Forelimb muscle (tissue), 1 donor: ENCODE measurements around the gene PIPOX. TPM values are rescaled to one million over a fixed set of nuclear protein-coding genes. Genes with fewer than 3 reads are reported as not detected.

Source experiments
- DNase-seq: peaks from one replicate; pipeline ENCODE4 v3.0.0-alpha.2; 2013; ENCODE audit warnings: low read depth
- polyA plus RNA-seq: library from polyadenylated mRNA; unstranded; fragments of 120-200 nt; gene quantifications from one replicate; pipeline ENCODE4 v1.2.1, GENCODE V29; 2013; ENCODE audit not compliant: insufficient read length

Gene PIPOX
- polyA plus RNA-seq, 1 donor: 1.9 TPM

GRCh38 chr17:29048440-29049368 is 5.8 kb downstream of the PIPOX start:
- DNase-seq: no peak

GRCh38 chr17:29049541-29050145 is 6.7 kb downstream of the PIPOX start:
- no peak for DNase-seq

- DNase-seq: no peak
Observed at GRCh38 chr17:29050176-29050575, 7.2 kb downstream of the PIPOX start.

GRCh38 chr17:29051194-29051593 is 8.3 kb downstream of the PIPOX start:
- DNase-seq: no peak

- DNase-seq: no peak
Observed at GRCh38 chr17:29051731-29052130, 8.8 kb downstream of the PIPOX start.

- no peak for DNase-seq
Observed at GRCh38 chr17:29054835-29055234, 11.9 kb downstream of the PIPOX start.

- no peak for DNase-seq
Observed at GRCh38 chr17:29057361-29057760, 14.4 kb downstream of the PIPOX start.

- DNase-seq: no peak
Observed at GRCh38 chr17:29058391-29058790, 15.4 kb downstream of the PIPOX start.

- no peak for DNase-seq
Observed at GRCh38 chr17:29059281-29059680, 16.3 kb downstream of the PIPOX start.

GRCh38 chr17:29060475-29060874 is 17.5 kb downstream of the PIPOX start:
- DNase-seq: no peak

- no peak for DNase-seq
Observed at GRCh38 chr17:29061036-29061435, 18.1 kb downstream of the PIPOX start.

GRCh38 chr17:29062215-29062614 is 19.3 kb downstream of the PIPOX start:
- DNase-seq: no peak

- DNase-seq: no peak
Observed at GRCh38 chr17:29063992-29064391, 21.1 kb downstream of the PIPOX start.

- DNase-seq: no peak
Observed at GRCh38 chr17:29066047-29066446, 23.1 kb downstream of the PIPOX start.

GRCh38 chr17:29066606-29067005 is 23.7 kb downstream of the PIPOX start:
- DNase-seq: no peak

- no peak for DNase-seq
Observed at GRCh38 chr17:29068818-29069217, 25.9 kb downstream of the PIPOX start.

- DNase-seq: no peak
Observed at GRCh38 chr17:29069526-29070041, 26.6 kb downstream of the PIPOX start.

- DNase-seq: no peak
Observed at GRCh38 chr17:29070308-29070707, 27.4 kb downstream of the PIPOX start.

GRCh38 chr17:29070781-29071180 is 27.8 kb downstream of the PIPOX start:
- DNase-seq: no peak

GRCh38 chr17:29071303-29071702 is 28.4 kb downstream of the PIPOX start:
- no peak for DNase-seq

GRCh38 chr17:29073045-29073444 is 30.1 kb downstream of the PIPOX start:
- no peak for DNase-seq

GRCh38 chr17:29073520-29073919 is 30.6 kb downstream of the PIPOX start:
- DNase-seq: no peak

- DNase-seq: no peak
Observed at GRCh38 chr17:29074488-29074887, 31.5 kb downstream of the PIPOX start.
